PC-9 (cell line): ENCODE data around the gene PPP2R5C. TPM values are rescaled to one million over a fixed set of nuclear protein-coding genes. Genes with fewer than 3 reads are reported as not detected.
"Not testable (repeated sequence)": the region's sequence is repeated elsewhere in the genome, so short reads cannot be mapped to it uniquely, and the experiment has no call there.

Source experiments
- BruUV-seq: library from RNA; stranded (reverse); fragments of 400-500 nt; replicated peaks from 2 replicates; lab custom pipeline; 2021; lab: Mats Ljungman, UMichigan
- CTCF ChIA-PET: fragments of 300-600 bp; sonication (Branson Sonifier 250); formaldehyde crosslinking; loops from one replicate; lab custom pipeline; 2022; ENCODE audit warnings: antibody characterized with exemption; lab: Charles Lee
- POLR2A ChIA-PET: fragments of 300-600 bp; sonication (Branson Sonifier 250); formaldehyde crosslinking; loops from one replicate; lab custom pipeline; 2022; ENCODE audit warnings: antibody characterized with exemption; ENCODE audit not compliant: unreplicated experiment; lab: Charles Lee
- DNase-seq, 2 experiments: peaks; one replicate each; pipeline versions ENCODE4 v3.0.0 to v3.0.0-alpha.2; 2015 to 2022; ENCODE audit warnings: mixed read lengths in 1 of 2
- H2AFZ ChIP-seq: fragments of 200-600 bp; sonication (generic); 2 replicates; pipeline ENCODE4 v1.8.1; 2017; ENCODE audit warnings: antibody characterized with exemption
- H3F3A ChIP-seq: fragments of 200-600 bp; sonication (generic); 2 replicates; pipeline ENCODE4 v1.8.1; 2017; ENCODE audit warnings: antibody characterized with exemption, mild to moderate bottlenecking, low read depth; ENCODE audit not compliant: insufficient read depth
- H3K27ac ChIP-seq: fragments of 200-600 bp; sonication (generic); 2 replicates; pipeline ENCODE4 v1.6.1; 2016; ENCODE audit warnings: mixed run types
- H3K27me3 ChIP-seq: fragments of 200-600 bp; sonication (generic); 2 replicates; pipeline ENCODE4 v1.6.1; 2016; ENCODE audit warnings: low read depth, mixed run types; ENCODE audit not compliant: insufficient read depth
- H3K36me3 ChIP-seq: fragments of 200-600 bp; sonication (generic); 2 replicates; pipeline ENCODE4 v1.6.1; 2016; ENCODE audit warnings: low read depth, mixed run types
- H3K4me1 ChIP-seq: fragments of 200-600 bp; sonication (generic); replicated peaks from 2 replicates; pipeline ENCODE4 v1.6.1; 2016; ENCODE audit warnings: mixed run types; ENCODE audit not compliant: insufficient read depth
- H3K4me2 ChIP-seq: fragments of 200-600 bp; sonication (generic); 2 replicates; pipeline ENCODE4 v1.6.1; 2017; ENCODE audit warnings: mixed run types
- H3K4me3 ChIP-seq: fragments of 200-600 bp; sonication (generic); 2 replicates; pipeline ENCODE4 v1.6.1; 2016; ENCODE audit warnings: mixed run types
- H3K79me2 ChIP-seq: fragments of 200-600 bp; sonication (generic); 2 replicates; pipeline ENCODE4 v1.6.1; 2017; ENCODE audit warnings: low read depth, mixed run types
- H3K9me2 ChIP-seq: fragments of 200-600 bp; sonication (generic); 2 replicates; pipeline ENCODE4 v1.8.1; 2017; ENCODE audit warnings: mild to moderate bottlenecking; ENCODE audit not compliant: insufficient read depth
- H3K9me3 ChIP-seq: fragments of 200-600 bp; sonication (generic); 2 replicates; pipeline ENCODE4 v1.8.1; 2016; ENCODE audit warnings: low read depth; ENCODE audit not compliant: insufficient read depth
- H4K20me1 ChIP-seq: fragments of 200-600 bp; sonication (generic); 2 replicates; pipeline ENCODE4 v1.8.1; 2017; ENCODE audit not compliant: insufficient read depth
- CTCF ChIP-seq: fragments of 200-600 bp; sonication (generic); conservative IDR thresholded peaks from 2 replicates; pipeline ENCODE4 v1.6.1; 2017; ENCODE audit warnings: mixed run types, antibody characterized with exemption, mild to moderate bottlenecking, moderate library complexity
- EZH2 ChIP-seq: fragments of 200-600 bp; sonication (generic); IDR thresholded peaks from 2 replicates; pipeline ENCODE4 v1.8.0; 2017; ENCODE audit warnings: antibody characterized with exemption, low read depth
- intact Hi-C: fragments of 100-400 bp; cut with micrococcal nuclease; formaldehyde crosslinking; loops from one replicate; pipeline ENCODE4 v1.10.0; 2022; ENCODE audit not compliant: unreplicated experiment
- total RNA-seq: library from RNA; stranded (reverse); gene quantifications from 2 replicates; pipeline ENCODE4 v1.2.3, GENCODE V29; 2021

PPP2R5C gene
- total RNA-seq, 1 experiment from 2014 or later: 401 TPM

GRCh38 chr14:101740981-101741380 lies 20.5 kb upstream of the PPP2R5C start:
- no peak overlapping the region for H2AFZ ChIP-seq
- no peaks in the 10 kb centered on the region for H3K36me3 ChIP-seq
- H3K27ac ChIP-seq: no peak overlapping the region
- ChIA-PET CTCF (no interaction called here), POLR2A (no interaction called here)
- intact Hi-C loops: no loop called here
- no peaks in the 10 kb centered on the region for H3K9me2 ChIP-seq
- TF ChIP-seq EZH2 (no peak), CTCF (no peak)
- H4K20me1 ChIP-seq: no peaks in the 10 kb centered on the region
- peaks cover 15% of the 10 kb centered on the region for H3K9me3 ChIP-seq
- H3K4me3 ChIP-seq: no peak overlapping the region
- H3K4me1 ChIP-seq: no peaks in the 10 kb centered on the region
- BruUV-seq: no TSS peak
- no peak for DNase-seq
- no peaks in the 10 kb centered on the region for H3F3A ChIP-seq
- no peak overlapping the region for H3K4me2 ChIP-seq
- H3K27me3 ChIP-seq: no peaks in the 10 kb centered on the region
- H3K79me2 ChIP-seq: no peaks in the 10 kb centered on the region

- H3K79me2 ChIP-seq: no peaks in the 10 kb centered on the region
- H3K4me3 ChIP-seq: no peak overlapping the region
- H3F3A ChIP-seq: no peaks in the 10 kb centered on the region
- ChIA-PET CTCF (no interaction called here), POLR2A (no interaction called here)
- H4K20me1 ChIP-seq: no peaks in the 10 kb centered on the region
- intact Hi-C loops: no loop called here
- no peaks in the 10 kb centered on the region for H3K4me1 ChIP-seq
- no peaks in the 10 kb centered on the region for H3K27me3 ChIP-seq
- TF ChIP-seq CTCF (no peak), EZH2 (no peak)
- H3K4me2 ChIP-seq: no peak overlapping the region
- H3K9me2 ChIP-seq: no peaks in the 10 kb centered on the region
- BruUV-seq: no TSS peak
- DNase-seq: peak in 1 of 2 experiments; percentile 30
- no peak overlapping the region for H3K27ac ChIP-seq
- no peaks in the 10 kb centered on the region for H3K36me3 ChIP-seq
- no peak overlapping the region for H2AFZ ChIP-seq
- peaks cover 15% of the 10 kb centered on the region for H3K9me3 ChIP-seq
These were observed 17.8 kb upstream of the PPP2R5C start for GRCh38 chr14:101743701-101744100.

- BruUV-seq, H3F3A ChIP-seq, H2AFZ ChIP-seq, intact Hi-C loops, H4K20me1 ChIP-seq, H3K4me3 ChIP-seq, H3K79me2 ChIP-seq, DNase-seq, H3K36me3 ChIP-seq, H3K9me2 ChIP-seq, H3K4me1 ChIP-seq, POLR2A ChIA-PET, H3K27me3 ChIP-seq, H3K27ac ChIP-seq, CTCF ChIA-PET, H3K4me2 ChIP-seq: not testable (repeated sequence)
- H3K9me3 ChIP-seq: peaks cover 15% of the 10 kb centered on the region
These were observed 17.1 kb upstream of the PPP2R5C start for GRCh38 chr14:101744382-101744781.

- H3K4me2 ChIP-seq, H4K20me1 ChIP-seq, H3K36me3 ChIP-seq, H3F3A ChIP-seq, H3K4me3 ChIP-seq, DNase-seq, CTCF ChIA-PET, H3K27me3 ChIP-seq, intact Hi-C loops, H3K79me2 ChIP-seq, POLR2A ChIA-PET, H3K9me2 ChIP-seq, BruUV-seq, H3K27ac ChIP-seq, H3K9me3 ChIP-seq, H2AFZ ChIP-seq, H3K4me1 ChIP-seq: not testable (repeated sequence)
These were observed 11.8 kb upstream of the PPP2R5C start for GRCh38 chr14:101749756-101750155.
